Measurements from ENCODE around the gene PRKCA. TPM values are rescaled to one million over a fixed set of nuclear protein-coding genes. Genes with fewer than 3 reads are reported as not detected.
"Not testable (repeated sequence)": the region's sequence is repeated elsewhere in the genome, so short reads cannot be mapped to it uniquely, and the experiment has no call there.

Gene PRKCA
- total and polyA plus RNA-seq, 5 experiments from 2014 or later: 1.3 to 97.3 (median 5.8) TPM

GRCh38 chr17:66398059-66398458, 95.6 kb downstream of the PRKCA start:
- Mint-ChIP-seq H3K36me3 (peaks cover 0 to 9% (median 0%) of the 10 kb centered on the region in 3 donors), H3K27me3 (no peaks in the 10 kb centered on the region), H3K4me1 (peaks cover 43 to 90% (median 87%) of the 10 kb centered on the region in 4 donors), H3K4me3 (peak overlapping the region; percentile 63 to 84 (median 80)), H3K9me3 (peaks cover 0 to 17% (median 0%) of the 10 kb centered on the region in 9 donors), H3K27ac (peak overlapping the region; percentile 81 to 97 (median 93))
- ATAC-seq (no peak), DNase-seq (no peak)
- POLR2A ChIA-PET: interaction anchor here (0.5 to 1.3 kb wide), 4 partner anchors 10 to 152 kb away, joined by 3 to 5 read pairs (median 3); no protein-coding TSS in a partner anchor

- Mint-ChIP-seq H3K36me3 (peaks cover 0 to 9% (median 0%) of the 10 kb centered on the region in 3 donors), H3K27me3 (no peaks in the 10 kb centered on the region)
- POLR2A ChIA-PET: interaction anchor here (0.9 to 1.6 kb wide), 5 partner anchors 17 to 152 kb away, joined by 3 to 6 read pairs (median 5); no protein-coding TSS in a partner anchor
These were observed 96.2 kb downstream of the PRKCA start for GRCh38 chr17:66398617-66399016.

GRCh38 chr17:66399441-66399840, 97.0 kb downstream of the PRKCA start:
- H3K4me1 Mint-ChIP-seq: peaks cover 50 to 90% (median 89%) of the 10 kb centered on the region in 4 donors
- peaks cover 0 to 17% (median 0%) of the 10 kb centered on the region in 9 donors for H3K9me3 Mint-ChIP-seq
- ATAC-seq (peak; percentile 86 to 90), DNase-seq (peak in 4 of 10 donors; percentile 27 to 79 (median 64))
- peak overlapping the region; percentile 63 to 84 (median 80) for H3K4me3 Mint-ChIP-seq
- POLR2A ChIA-PET: interaction anchor here (0.7 to 1.7 kb wide), 6 partner anchors 22 to 144 kb away, joined by 3 to 6 read pairs (median 5); no protein-coding TSS in a partner anchor
- peaks cover 0 to 1% (median 0%) of the 10 kb centered on the region in 5 donors for H3K27me3 Mint-ChIP-seq
- H3K36me3 Mint-ChIP-seq: peaks cover 0 to 4% (median 0%) of the 10 kb centered on the region in 3 donors
- peak overlapping the region; percentile 81 to 97 (median 93) for H3K27ac Mint-ChIP-seq

More at GRCh38 chr17:66398617-66399016, 96.2 kb downstream of the PRKCA start:
- peak overlapping the region; percentile 63 to 84 (median 80) for H3K4me3 Mint-ChIP-seq
- H3K4me1 Mint-ChIP-seq: peaks cover 46 to 90% (median 88%) of the 10 kb centered on the region in 4 donors
- no peak for DNase-seq
- ATAC-seq: no peak
- peak overlapping the region; percentile 81 to 97 (median 93) for H3K27ac Mint-ChIP-seq
- H3K9me3 Mint-ChIP-seq: peaks cover 0 to 17% (median 0%) of the 10 kb centered on the region in 9 donors

GRCh38 chr17:66400041-66400688, 97.8 kb downstream of the PRKCA start:
- Mint-ChIP-seq H3K4me3 (peak overlapping the region in 8 of 10 donors; percentile 19 to 82 (median 42)), H3K9me3 (peaks cover 0 to 17% (median 0%) of the 10 kb centered on the region in 9 donors), H3K4me1 (peaks cover 48 to 90% (median 88%) of the 10 kb centered on the region in 4 donors), H3K27ac (peak overlapping the region; percentile 79 to 97 (median 90))
- H3K36me3 Mint-ChIP-seq, ATAC-seq, DNase-seq, H3K27me3 Mint-ChIP-seq: not testable (repeated sequence)
- POLR2A ChIA-PET: interaction anchor here (1.0 to 1.7 kb wide), 4 partner anchors 69 to 145 kb away, joined by 3 to 6 read pairs (median 5); no protein-coding TSS in a partner anchor

- peaks cover 50 to 91% (median 88%) of the 10 kb centered on the region in 4 donors for H3K4me1 Mint-ChIP-seq
- POLR2A ChIA-PET: interaction anchor here (1.7 kb wide), 1 partner anchor 96 kb away, joined by 5 read pairs; no protein-coding TSS in a partner anchor
- H3K36me3 Mint-ChIP-seq: peaks cover 0 to 2% (median 0%) of the 10 kb centered on the region in 3 donors
These were observed 98.3 kb downstream of the PRKCA start for GRCh38 chr17:66400698-66401097.

GRCh38 chr17:66401364-66401763, 99.0 kb downstream of the PRKCA start:
- POLR2A ChIA-PET: interaction anchor here (1.5 kb wide), 1 partner anchor 12 kb away, joined by 3 read pairs; no protein-coding TSS in a partner anchor
- no peak for DNase-seq
- ATAC-seq: no peak
- H3K9me3 Mint-ChIP-seq: peaks cover 0 to 17% (median 0%) of the 10 kb centered on the region in 9 donors
- H3K4me3 Mint-ChIP-seq: peak overlapping the region in 7 of 10 donors; percentile 31 to 81 (median 59)
- peaks cover 0 to 2% (median 0%) of the 10 kb centered on the region in 3 donors for H3K36me3 Mint-ChIP-seq
- H3K27ac Mint-ChIP-seq: peak overlapping the region; percentile 79 to 97 (median 90)
- H3K27me3 Mint-ChIP-seq: peaks cover 0 to 1% (median 0%) of the 10 kb centered on the region in 5 donors
- H3K4me1 Mint-ChIP-seq: peaks cover 48 to 91% (median 89%) of the 10 kb centered on the region in 4 donors

More at GRCh38 chr17:66400698-66401097, 98.3 kb downstream of the PRKCA start:
- Mint-ChIP-seq H3K27me3 (peaks cover 0 to 1% (median 0%) of the 10 kb centered on the region in 5 donors), H3K27ac (peak overlapping the region; percentile 79 to 97 (median 90)), H3K4me3 (peak overlapping the region in 8 of 10 donors; percentile 37 to 81 (median 56)), H3K9me3 (peaks cover 0 to 17% (median 0%) of the 10 kb centered on the region in 9 donors)
- DNase-seq (no peak), ATAC-seq (no peak)

- DNase-seq: peak in 1 of 10 donors; percentile 10
- POLR2A ChIA-PET: interaction anchor here (1.5 kb wide), 1 partner anchor 11 kb away, joined by 3 read pairs; no protein-coding TSS in a partner anchor
- Mint-ChIP-seq H3K4me1 (peaks cover 47 to 92% (median 92%) of the 10 kb centered on the region in 4 donors), H3K27me3 (peaks cover 0 to 1% (median 0%) of the 10 kb centered on the region in 5 donors), H3K9me3 (peaks cover 0 to 17% (median 0%) of the 10 kb centered on the region in 9 donors), H3K36me3 (no peaks in the 10 kb centered on the region), H3K4me3 (peak overlapping the region; percentile 61 to 86 (median 74)), H3K27ac (peak overlapping the region; percentile 64 to 97 (median 90))
- ATAC-seq: no peak
These were observed 101.6 kb downstream of the PRKCA start for GRCh38 chr17:66403846-66404556.

- ATAC-seq: no peak
- DNase-seq: no peak
- peak overlapping the region; percentile 57 to 97 (median 90) for H3K27ac Mint-ChIP-seq
- no peaks in the 10 kb centered on the region for H3K36me3 Mint-ChIP-seq
- H3K9me3 Mint-ChIP-seq: peaks cover 0 to 12% (median 0%) of the 10 kb centered on the region in 9 donors
- POLR2A ChIA-PET: interaction anchor here (0.7 to 2.1 kb wide), 3 partner anchors 9 to 110 kb away, joined by 3 to 4 read pairs (median 3); no protein-coding TSS in a partner anchor
- H3K4me3 Mint-ChIP-seq: peak overlapping the region in 9 of 10 donors; percentile 63 to 90 (median 81)
- H3K4me1 Mint-ChIP-seq: peaks cover 43 to 93% (median 78%) of the 10 kb centered on the region in 4 donors
- H3K27me3 Mint-ChIP-seq: peaks cover 0 to 1% (median 0%) of the 10 kb centered on the region in 5 donors
These were observed 103.6 kb downstream of the PRKCA start for GRCh38 chr17:66405836-66406677.

GRCh38 chr17:66406701-66407644, 104.6 kb downstream of the PRKCA start:
- ATAC-seq (peak; percentile 47 to 70), DNase-seq (peak in 2 of 10 donors; percentile 19 to 21)
- Mint-ChIP-seq H3K36me3 (no peaks in the 10 kb centered on the region), H3K27me3 (peaks cover 0 to 1% (median 0%) of the 10 kb centered on the region in 5 donors), H3K27ac (peak overlapping the region; percentile 79 to 97 (median 90)), H3K4me1 (peaks cover 34 to 90% (median 71%) of the 10 kb centered on the region in 4 donors), H3K9me3 (peaks cover 0 to 3% (median 0%) of the 10 kb centered on the region in 9 donors), H3K4me3 (peak overlapping the region; percentile 63 to 90 (median 81))
- POLR2A ChIA-PET: interaction anchor here (0.7 to 2.1 kb wide), 3 partner anchors 8 to 111 kb away, joined by 3 to 4 read pairs (median 3); no protein-coding TSS in a partner anchor

GRCh38 chr17:66407864-66408263, 105.5 kb downstream of the PRKCA start:
- peak overlapping the region in 5 of 10 donors; percentile 7 to 97 (median 79) for H3K27ac Mint-ChIP-seq
- H3K27me3 Mint-ChIP-seq: peaks cover 0 to 1% (median 0%) of the 10 kb centered on the region in 5 donors
- POLR2A ChIA-PET: interaction anchor here (0.5 to 0.6 kb wide), 2 partner anchors 12 to 15 kb away, joined by 3 to 4 read pairs; no protein-coding TSS in a partner anchor
- no peak for ATAC-seq
- H3K4me1 Mint-ChIP-seq: peaks cover 32 to 89% (median 67%) of the 10 kb centered on the region in 4 donors
- no peak for DNase-seq
- H3K36me3 Mint-ChIP-seq: no peaks in the 10 kb centered on the region
- no peaks in the 10 kb centered on the region for H3K9me3 Mint-ChIP-seq
- peak overlapping the region in 5 of 10 donors; percentile 7 to 90 (median 81) for H3K4me3 Mint-ChIP-seq
